Measurements from ENCODE around the gene NOL3.

DNA sequence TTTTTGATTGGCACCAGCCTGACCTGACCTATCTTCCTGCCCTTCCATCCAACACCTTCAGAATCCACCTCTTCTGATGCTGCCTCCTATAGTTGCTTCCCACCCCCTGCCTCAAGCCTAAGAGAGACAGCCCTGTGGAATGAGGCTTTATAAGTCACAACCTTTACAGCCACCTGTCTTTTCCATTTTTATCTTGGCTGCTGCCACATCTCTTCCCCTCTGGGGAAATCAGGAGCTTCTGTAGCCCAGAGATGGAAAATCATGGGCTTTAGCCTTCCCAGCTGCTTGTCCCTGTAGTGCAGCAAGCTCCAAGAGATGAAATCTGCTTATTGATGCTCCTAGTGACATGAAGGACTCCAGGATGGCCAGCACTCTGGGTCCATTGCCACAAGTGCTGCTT is 41.9 kb upstream of the NOL3 start:
- TF ChIP-seq CTCF (IDR thresholded peaks at IDR 0.05; ENCODE audit: insufficient read depth, low read length) = no peak
- TF ChIP-seq POLR2AphosphoS5 (IDR thresholded peaks at IDR 0.05; ENCODE audit: low read depth) = no peak
- no peak for TF ChIP-seq SPI1 (IDR thresholded peaks at IDR 0.05; ENCODE audit: borderline replicate concordance, low read depth)
- TF ChIP-seq, protein P1, sequence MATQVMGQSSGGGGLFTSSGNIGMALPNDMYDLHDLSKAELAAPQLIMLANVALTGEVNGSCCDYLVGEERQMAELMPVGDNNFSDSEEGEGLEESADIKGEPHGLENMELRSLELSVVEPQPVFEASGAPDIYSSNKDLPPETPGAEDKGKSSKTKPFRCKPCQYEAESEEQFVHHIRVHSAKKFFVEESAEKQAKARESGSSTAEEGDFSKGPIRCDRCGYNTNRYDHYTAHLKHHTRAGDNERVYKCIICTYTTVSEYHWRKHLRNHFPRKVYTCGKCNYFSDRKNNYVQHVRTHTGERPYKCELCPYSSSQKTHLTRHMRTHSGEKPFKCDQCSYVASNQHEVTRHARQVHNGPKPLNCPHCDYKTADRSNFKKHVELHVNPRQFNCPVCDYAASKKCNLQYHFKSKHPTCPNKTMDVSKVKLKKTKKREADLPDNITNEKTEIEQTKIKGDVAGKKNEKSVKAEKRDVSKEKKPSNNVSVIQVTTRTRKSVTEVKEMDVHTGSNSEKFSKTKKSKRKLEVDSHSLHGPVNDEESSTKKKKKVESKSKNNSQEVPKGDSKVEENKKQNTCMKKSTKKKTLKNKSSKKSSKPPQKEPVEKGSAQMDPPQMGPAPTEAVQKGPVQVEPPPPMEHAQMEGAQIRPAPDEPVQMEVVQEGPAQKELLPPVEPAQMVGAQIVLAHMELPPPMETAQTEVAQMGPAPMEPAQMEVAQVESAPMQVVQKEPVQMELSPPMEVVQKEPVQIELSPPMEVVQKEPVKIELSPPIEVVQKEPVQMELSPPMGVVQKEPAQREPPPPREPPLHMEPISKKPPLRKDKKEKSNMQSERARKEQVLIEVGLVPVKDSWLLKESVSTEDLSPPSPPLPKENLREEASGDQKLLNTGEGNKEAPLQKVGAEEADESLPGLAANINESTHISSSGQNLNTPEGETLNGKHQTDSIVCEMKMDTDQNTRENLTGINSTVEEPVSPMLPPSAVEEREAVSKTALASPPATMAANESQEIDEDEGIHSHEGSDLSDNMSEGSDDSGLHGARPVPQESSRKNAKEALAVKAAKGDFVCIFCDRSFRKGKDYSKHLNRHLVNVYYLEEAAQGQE (IDR thresholded peaks at IDR 0.05; ENCODE audit: insufficient replicate concordance, low read depth) = no peak
- no peak for TF ChIP-seq GABPA (IDR thresholded peaks at IDR 0.05; ENCODE audit: low read depth)
